ENCODE data around the gene ALK.
A peak's percentile ranks its signal among the peaks of the same experiment; 100 is the strongest.

The ALK gene

GRCh38 chr2:29489568-29489967 lies 431.8 kb downstream of the ALK start:
- DNase-seq (ENCODE audit: low read depth): no peak
- H3K4me3 ChIP-seq (ENCODE audit: low read depth, low read length): no peak overlapping the region
- no peak for TF ChIP-seq CTCF (IDR thresholded peaks at IDR 0.05; ENCODE audit: insufficient read depth, low read depth, low read length, missing control alignments)

- no peak for TF ChIP-seq CTCF (IDR thresholded peaks at IDR 0.05; ENCODE audit: insufficient read depth, low read depth, low read length, missing control alignments)
- H3K4me3 ChIP-seq (ENCODE audit: low read depth, low read length): no peak overlapping the region
- DNase-seq (ENCODE audit: low read depth): peak; percentile 21
Measured at GRCh38 chr2:29487967-29488555, 433.3 kb downstream of the ALK start.

GRCh38 chr2:29485631-29486030 lies 435.8 kb downstream of the ALK start:
- TF ChIP-seq CTCF (IDR thresholded peaks at IDR 0.05; ENCODE audit: insufficient read depth, low read depth, low read length, missing control alignments): no peak
- no peak overlapping the region for H3K4me3 ChIP-seq (ENCODE audit: low read depth, low read length)
- DNase-seq (ENCODE audit: low read depth): no peak

GRCh38 chr2:29485117-29485516 lies 436.3 kb downstream of the ALK start:
- no peak for TF ChIP-seq CTCF (IDR thresholded peaks at IDR 0.05; ENCODE audit: insufficient read depth, low read depth, low read length, missing control alignments)
- no peak for DNase-seq (ENCODE audit: low read depth)
- H3K4me3 ChIP-seq (ENCODE audit: low read depth, low read length): no peak overlapping the region

GRCh38 chr2:29482867-29483266 lies 438.5 kb downstream of the ALK start:
- DNase-seq (ENCODE audit: low read depth): no peak
- no peak for TF ChIP-seq CTCF (IDR thresholded peaks at IDR 0.05; ENCODE audit: insufficient read depth, low read depth, low read length, missing control alignments)

GRCh38 chr2:29482348-29482747 lies 439.0 kb downstream of the ALK start:
- H3K4me3 ChIP-seq (ENCODE audit: low read depth, low read length): no peak overlapping the region
- no peak for TF ChIP-seq CTCF (IDR thresholded peaks at IDR 0.05; ENCODE audit: insufficient read depth, low read depth, low read length, missing control alignments)
- no peak for DNase-seq (ENCODE audit: low read depth)

More at GRCh38 chr2:29482867-29483266, 438.5 kb downstream of the ALK start:
- H3K4me3 ChIP-seq (ENCODE audit: low read depth, low read length): no peak overlapping the region

- no peak overlapping the region for H3K4me3 ChIP-seq (ENCODE audit: low read depth, low read length)
- DNase-seq (ENCODE audit: low read depth): no peak
- no peak for TF ChIP-seq CTCF (IDR thresholded peaks at IDR 0.05; ENCODE audit: insufficient read depth, low read depth, low read length, missing control alignments)
Measured at GRCh38 chr2:29481313-29481712, 440.1 kb downstream of the ALK start.

Data from GM12865 (cell line).